Endodermal cell (in vitro differentiated cells): ENCODE results near the gene MACROD2. TPM values are rescaled to one million over a fixed set of nuclear protein-coding genes. Genes with fewer than 3 reads are reported as not detected.
A peak's percentile ranks its signal among the peaks of the same experiment; 100 is the strongest.

Experiments
- DNase-seq: peaks from one replicate; pipeline ENCODE4 v3.0.0-alpha.2; 2017
- H3K27ac ChIP-seq: 2 replicates; pipeline ENCODE4 v1.5.1; 2013; ENCODE audit warnings: mild to moderate bottlenecking, low read depth, low read length, moderate library complexity
- H3K27me3 ChIP-seq: 2 replicates; pipeline ENCODE4 v1.6.1; 2013; ENCODE audit warnings: mild to moderate bottlenecking, low read length, moderate library complexity; ENCODE audit not compliant: insufficient read depth, control insufficient read depth, poor library complexity, severe bottlenecking
- H3K36me3 ChIP-seq: 2 replicates; pipeline ENCODE4 v1.7.0; 2013; ENCODE audit warnings: mild to moderate bottlenecking, low read length, moderate library complexity; ENCODE audit not compliant: control insufficient read depth, insufficient read depth
- H3K4me1 ChIP-seq: one replicate; pipeline ENCODE4 v1.7.0; 2013; ENCODE audit warnings: low read length; ENCODE audit not compliant: control insufficient read depth, insufficient read depth
- H3K4me3 ChIP-seq: 2 replicates; pipeline ENCODE4 v1.5.1; 2013; ENCODE audit warnings: mild to moderate bottlenecking, low read length, moderate library complexity
- H3K9ac ChIP-seq: 2 replicates; pipeline ENCODE4 v1.6.1; 2013; ENCODE audit warnings: mild to moderate bottlenecking, low read length, moderate library complexity; ENCODE audit not compliant: poor library complexity, severe bottlenecking; ENCODE audit errors: extremely low read depth
- H3K9me3 ChIP-seq: 2 replicates; pipeline ENCODE4 v1.6.1; 2013; ENCODE audit warnings: mild to moderate bottlenecking, low read length, moderate library complexity; ENCODE audit not compliant: control insufficient read depth
- H3K27ac Mint-ChIP-seq: 2 replicates; pipeline ENCODE4 v1.8.0; 2020; ENCODE audit warnings: mixed read lengths
- H3K27me3 Mint-ChIP-seq: 2 replicates; pipeline ENCODE4 v1.8.0; 2021; ENCODE audit warnings: mild to moderate bottlenecking, mixed read lengths; ENCODE audit not compliant: insufficient read depth
- H3K36me3 Mint-ChIP-seq: 2 replicates; pipeline ENCODE4 v1.8.0; 2020; ENCODE audit warnings: low read depth, mixed read lengths
- H3K4me1 Mint-ChIP-seq: 2 replicates; pipeline ENCODE4 v1.8.0; 2020; ENCODE audit warnings: mixed read lengths
- H3K4me3 Mint-ChIP-seq: 2 replicates; pipeline ENCODE4 v1.8.0; 2020; ENCODE audit warnings: mild to moderate bottlenecking, moderate library complexity, mixed read lengths
- H3K9me3 Mint-ChIP-seq: 2 replicates; pipeline ENCODE4 v1.8.0; 2020; ENCODE audit warnings: mild to moderate bottlenecking, mixed read lengths
- CTCF ChIP-seq: fragments of 200-600 bp; sonication (generic); conservative IDR thresholded peaks from 2 replicates; pipeline ENCODE4 v1.5.0; 2021; ENCODE audit warnings: antibody characterized with exemption, mild to moderate bottlenecking
- WGBS, 2 experiments: methylation state at CpG; one replicate each; pipeline versions ENCODE4 v1.1.5 to v1.1.7; 2013; ENCODE audit warnings: missing lambda C conversion rate in 2 of 2, mixed read lengths in 1 of 2; ENCODE audit not compliant: insufficient coverage in 1 of 2, insufficient read length in 1 of 2; 5-methylcytosine and 5-hydroxymethylcytosine counted together
- total RNA-seq, 2 donors: library from RNA; stranded (reverse); fragmentation: NEBNext Ultra II Directional in 1 of 2; extraction: Animal tissue kit (Norgen Biotek cat#: 25700) in 1 of 2; gene quantifications; 2 replicates in 1 of 2; 3 replicates in 1 of 2; pipeline ENCODE4 v1.2.1, GENCODE V29; 2021

The MACROD2 gene
- total RNA-seq, 2 donors from 2014 or later: 2.3 to 4.8 TPM

- H3K9me3 ChIP-seq: no peaks in the 10 kb centered on the region
- no peak overlapping the region for H3K27ac ChIP-seq
- WGBS, 2 experiments: 79 to 86% methylated on average over 2 to 3 of the region's 3 CpGs
- H3K4me1 ChIP-seq: peaks cover 12% of the 10 kb centered on the region
- TF ChIP-seq CTCF: no peak
- Mint-ChIP-seq H3K27ac (peak overlapping the region; percentile 49), H3K4me1 (peaks cover 33% of the 10 kb centered on the region), H3K27me3 (no peaks in the 10 kb centered on the region), H3K4me3 (no peak overlapping the region), H3K9me3 (no peaks in the 10 kb centered on the region), H3K36me3 (no peaks in the 10 kb centered on the region)
- H3K4me3 ChIP-seq: no peak overlapping the region
- H3K27me3 ChIP-seq: no peaks in the 10 kb centered on the region
- no peaks in the 10 kb centered on the region for H3K36me3 ChIP-seq
- DNase-seq: peak; percentile 46
- no peak overlapping the region for H3K9ac ChIP-seq
Measured at GRCh38 chr20:16064989-16065707, 2069.8 kb downstream of the MACROD2 start.

GRCh38 chr20:16066571-16066970, 2071.3 kb downstream of the MACROD2 start:
- Histone ChIP-seq H3K27me3 (no peaks in the 10 kb centered on the region), H3K9ac (no peak overlapping the region), H3K4me3 (no peak overlapping the region), H3K4me1 (peaks cover 12% of the 10 kb centered on the region), H3K27ac (peak overlapping the region; percentile 3), H3K9me3 (no peaks in the 10 kb centered on the region), H3K36me3 (no peaks in the 10 kb centered on the region)
- DNase-seq: no peak
- Mint-ChIP-seq H3K27me3 (no peaks in the 10 kb centered on the region), H3K27ac (no peak overlapping the region), H3K9me3 (peaks cover 2% of the 10 kb centered on the region), H3K36me3 (no peaks in the 10 kb centered on the region), H3K4me3 (no peak overlapping the region), H3K4me1 (peaks cover 26% of the 10 kb centered on the region)
- no peak for TF ChIP-seq CTCF
- 92% methylated on average over 5 of the region's 5 CpGs for WGBS, 2 experiments

- no peak overlapping the region for H3K4me3 ChIP-seq
- H3K27me3 ChIP-seq: no peaks in the 10 kb centered on the region
- Mint-ChIP-seq H3K27ac (no peak overlapping the region), H3K27me3 (no peaks in the 10 kb centered on the region), H3K9me3 (peaks cover 2% of the 10 kb centered on the region), H3K4me1 (peaks cover 18% of the 10 kb centered on the region), H3K36me3 (no peaks in the 10 kb centered on the region), H3K4me3 (no peak overlapping the region)
- no peaks in the 10 kb centered on the region for H3K9me3 ChIP-seq
- no peak overlapping the region for H3K9ac ChIP-seq
- 83% methylated on average over 1 of the region's 1 CpG; no CpG with 5 or more reads in 1 of the 2 experiments for WGBS, 2 experiments
- peaks cover 12% of the 10 kb centered on the region for H3K4me1 ChIP-seq
- H3K27ac ChIP-seq: no peak overlapping the region
- DNase-seq: no peak
- no peak for TF ChIP-seq CTCF
- no peaks in the 10 kb centered on the region for H3K36me3 ChIP-seq
Measured at GRCh38 chr20:16069389-16070010, 2074.2 kb downstream of the MACROD2 start.
